ENCODE results near the gene KLHDC4.

KLHDC4 gene

GRCh38 chr16:87744750-87745514 lies 20.9 kb downstream of the KLHDC4 start:
- Histone ChIP-seq H3K9me3 (no peaks in the 10 kb centered on the region), H3K4me3 (no peak overlapping the region), H3K36me3 (replicated peaks) (peaks cover 54% of the 10 kb centered on the region), H3K4me1 (no peaks in the 10 kb centered on the region), H3K27me3 (ENCODE audit: low read depth) (no peaks in the 10 kb centered on the region)
- no peak for DNase-seq (ENCODE audit: low spot score in 2 of 2)
- in situ Hi-C loops (cut with MboI; ENCODE audit: low sequenced_read_pairs), result no loop called here

DNA sequence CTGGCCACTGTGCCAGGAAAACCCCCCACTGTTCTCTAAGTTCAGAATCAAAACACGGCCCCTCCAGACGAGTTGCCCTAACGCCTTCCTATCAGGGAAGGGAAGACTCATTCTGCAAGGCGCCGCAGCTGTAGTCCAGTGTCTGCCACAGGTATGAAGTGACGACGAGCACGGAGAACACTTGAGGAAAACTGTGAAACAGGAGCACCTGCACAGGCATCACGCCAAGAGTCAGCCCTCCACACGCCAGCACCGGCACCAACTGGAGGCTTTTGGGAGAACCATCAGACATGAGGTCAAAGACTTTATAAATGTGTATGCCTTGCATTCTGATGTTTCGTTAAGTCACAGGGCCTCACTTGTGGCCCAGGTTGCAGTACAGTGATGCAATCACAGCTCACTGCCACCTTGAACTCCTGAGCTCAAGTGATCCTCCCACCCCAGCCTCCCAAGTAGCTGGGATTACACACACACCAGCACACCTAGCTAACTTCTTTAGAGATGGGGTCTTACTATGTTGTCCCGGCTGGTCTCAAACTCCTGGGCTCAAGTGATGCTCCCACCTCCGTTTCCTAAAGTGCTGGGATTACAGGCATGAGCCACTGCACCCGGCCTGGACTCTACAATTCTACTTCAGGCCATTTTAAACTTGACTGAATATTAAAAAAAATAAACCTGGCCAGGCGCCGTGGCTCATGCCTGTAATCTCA lies 22.9 kb downstream of the KLHDC4 start:
- H3K36me3 ChIP-seq (replicated peaks), result peaks cover 39% of the 10 kb centered on the region
- DNase-seq (ENCODE audit: low spot score in 2 of 2), result no peak
- H3K9me3 ChIP-seq, result no peaks in the 10 kb centered on the region
- in situ Hi-C loops (cut with MboI; ENCODE audit: low sequenced_read_pairs), result no loop called here
- no peak overlapping the region for H3K4me3 ChIP-seq
- no peaks in the 10 kb centered on the region for H3K27me3 ChIP-seq (ENCODE audit: low read depth)
- no peaks in the 10 kb centered on the region for H3K4me1 ChIP-seq

DNA sequence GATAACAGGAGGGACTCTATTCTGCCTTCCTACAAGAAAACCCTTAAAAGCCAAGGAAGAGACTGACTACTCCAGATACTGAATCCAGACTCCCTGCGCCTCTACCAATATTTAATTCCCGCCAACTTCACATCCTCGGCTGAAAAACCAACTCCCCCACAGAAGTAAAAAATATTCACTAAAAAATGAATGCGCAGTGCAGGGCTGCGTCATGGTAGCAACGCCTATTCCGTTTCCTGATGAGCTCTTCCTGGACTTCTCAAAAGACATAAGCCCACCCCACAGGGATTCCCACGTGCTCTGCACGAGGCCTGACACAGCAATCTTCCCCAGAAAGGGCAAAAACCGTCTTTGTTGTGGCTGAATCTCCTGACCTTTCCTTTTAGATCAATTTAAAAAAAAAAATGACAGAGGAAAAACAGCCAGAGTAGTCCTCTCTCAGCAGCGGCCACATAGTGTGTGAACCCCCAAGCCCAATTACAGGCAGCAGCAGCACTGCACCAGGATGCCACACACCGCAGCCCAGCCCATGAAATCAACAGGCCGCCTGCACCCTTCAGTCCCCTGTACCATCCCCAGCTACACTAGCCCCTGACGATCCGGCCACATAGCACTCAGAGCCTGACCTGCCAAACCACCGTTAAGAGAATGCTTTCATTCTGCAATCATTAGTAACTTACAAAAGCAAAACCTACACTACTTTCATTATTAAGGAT lies 23.9 kb downstream of the KLHDC4 start:
- DNase-seq (ENCODE audit: low spot score in 2 of 2), result no peak
- no peak overlapping the region for H3K4me3 ChIP-seq
- no peaks in the 10 kb centered on the region for H3K4me1 ChIP-seq
- peaks cover 32% of the 10 kb centered on the region for H3K36me3 ChIP-seq (replicated peaks)
- H3K27me3 ChIP-seq (ENCODE audit: low read depth), result no peaks in the 10 kb centered on the region
- H3K9me3 ChIP-seq, result no peaks in the 10 kb centered on the region
- in situ Hi-C loops (cut with MboI; ENCODE audit: low sequenced_read_pairs), result no loop called here

- no peaks in the 10 kb centered on the region for H3K9me3 ChIP-seq
- H3K36me3 ChIP-seq (replicated peaks), result peaks cover 24% of the 10 kb centered on the region
- no peak overlapping the region for H3K4me3 ChIP-seq
- no peaks in the 10 kb centered on the region for H3K27me3 ChIP-seq (ENCODE audit: low read depth)
- no peak for DNase-seq (ENCODE audit: low spot score in 2 of 2)
- in situ Hi-C loops (cut with MboI; ENCODE audit: low sequenced_read_pairs), result no loop called here
- no peaks in the 10 kb centered on the region for H3K4me1 ChIP-seq
Observed at GRCh38 chr16:87740909-87741424, 24.8 kb downstream of the KLHDC4 start.

- Histone ChIP-seq H3K9me3 (no peaks in the 10 kb centered on the region), H3K4me1 (no peaks in the 10 kb centered on the region), H3K27me3 (ENCODE audit: low read depth) (no peaks in the 10 kb centered on the region), H3K4me3 (no peak overlapping the region), H3K36me3 (replicated peaks) (peaks cover 21% of the 10 kb centered on the region)
- DNase-seq (ENCODE audit: low spot score in 2 of 2), result no peak
- in situ Hi-C loops (cut with MboI; ENCODE audit: low sequenced_read_pairs), result no loop called here
Observed at GRCh38 chr16:87740441-87740840, 25.3 kb downstream of the KLHDC4 start.

- Histone ChIP-seq H3K36me3 (replicated peaks) (peaks cover 15% of the 10 kb centered on the region), H3K27me3 (ENCODE audit: low read depth) (no peaks in the 10 kb centered on the region), H3K9me3 (no peaks in the 10 kb centered on the region), H3K4me1 (no peaks in the 10 kb centered on the region), H3K4me3 (no peak overlapping the region)
- DNase-seq (ENCODE audit: low spot score in 2 of 2), result no peak
- in situ Hi-C loops (cut with MboI; ENCODE audit: low sequenced_read_pairs), result no loop called here
Observed at GRCh38 chr16:87739801-87740200, 26.0 kb downstream of the KLHDC4 start.

- Histone ChIP-seq H3K36me3 (replicated peaks) (peaks cover 7% of the 10 kb centered on the region), H3K27me3 (ENCODE audit: low read depth) (no peaks in the 10 kb centered on the region), H3K9me3 (no peaks in the 10 kb centered on the region), H3K4me1 (no peaks in the 10 kb centered on the region), H3K4me3 (no peak overlapping the region)
- in situ Hi-C loops (cut with MboI; ENCODE audit: low sequenced_read_pairs), result no loop called here
- no peak for DNase-seq (ENCODE audit: low spot score in 2 of 2)
Observed at GRCh38 chr16:87736008-87736382, 29.8 kb downstream of the KLHDC4 start.

- in situ Hi-C loops (cut with MboI; ENCODE audit: low sequenced_read_pairs), result no loop called here
- no peaks in the 10 kb centered on the region for H3K27me3 ChIP-seq (ENCODE audit: low read depth)
- no peaks in the 10 kb centered on the region for H3K4me1 ChIP-seq
- no peak overlapping the region for H3K4me3 ChIP-seq
- no peaks in the 10 kb centered on the region for H3K9me3 ChIP-seq
- H3K36me3 ChIP-seq (replicated peaks), result peaks cover 10% of the 10 kb centered on the region
- no peak for DNase-seq (ENCODE audit: low spot score in 2 of 2)
Observed at GRCh38 chr16:87735270-87736007, 30.3 kb downstream of the KLHDC4 start.

- Histone ChIP-seq H3K4me1 (no peaks in the 10 kb centered on the region), H3K4me3 (no peak overlapping the region), H3K27me3 (ENCODE audit: low read depth) (no peaks in the 10 kb centered on the region), H3K36me3 (replicated peaks) (peaks cover 18% of the 10 kb centered on the region), H3K9me3 (no peaks in the 10 kb centered on the region)
- DNase-seq (ENCODE audit: low spot score in 2 of 2), result peak in 1 of 2 experiments; percentile 15
- in situ Hi-C loops (cut with MboI; ENCODE audit: low sequenced_read_pairs), result no loop called here
Observed at GRCh38 chr16:87734644-87735043, 31.1 kb downstream of the KLHDC4 start.

DNA sequence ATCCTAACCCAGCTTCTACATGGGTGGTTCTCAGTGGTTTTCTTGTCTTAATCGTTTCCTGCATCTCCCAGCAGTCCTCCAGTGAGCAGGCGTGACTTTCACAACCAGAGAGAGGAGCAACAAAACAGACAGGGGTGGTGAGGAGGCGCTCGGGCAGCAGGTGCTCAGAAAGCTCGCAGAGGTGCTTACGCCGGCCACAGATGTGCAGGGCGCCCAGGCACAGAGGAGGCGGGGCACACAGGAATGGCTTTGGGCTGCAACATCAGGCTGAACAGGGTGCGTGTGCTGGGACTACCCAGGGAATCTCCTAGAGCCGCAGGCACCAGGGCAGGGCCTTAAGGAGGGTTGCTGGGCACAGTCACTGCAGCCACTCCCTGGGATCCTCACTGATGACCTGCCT lies 32.6 kb downstream of the KLHDC4 start:
- DNase-seq (ENCODE audit: low spot score in 2 of 2), result no peak
- H3K27me3 ChIP-seq (ENCODE audit: low read depth), result no peaks in the 10 kb centered on the region
- H3K9me3 ChIP-seq, result no peaks in the 10 kb centered on the region
- in situ Hi-C loops (cut with MboI; ENCODE audit: low sequenced_read_pairs), result no loop called here
- H3K36me3 ChIP-seq (replicated peaks), result peaks cover 32% of the 10 kb centered on the region
- H3K4me3 ChIP-seq, result no peak overlapping the region
- no peaks in the 10 kb centered on the region for H3K4me1 ChIP-seq

DNA sequence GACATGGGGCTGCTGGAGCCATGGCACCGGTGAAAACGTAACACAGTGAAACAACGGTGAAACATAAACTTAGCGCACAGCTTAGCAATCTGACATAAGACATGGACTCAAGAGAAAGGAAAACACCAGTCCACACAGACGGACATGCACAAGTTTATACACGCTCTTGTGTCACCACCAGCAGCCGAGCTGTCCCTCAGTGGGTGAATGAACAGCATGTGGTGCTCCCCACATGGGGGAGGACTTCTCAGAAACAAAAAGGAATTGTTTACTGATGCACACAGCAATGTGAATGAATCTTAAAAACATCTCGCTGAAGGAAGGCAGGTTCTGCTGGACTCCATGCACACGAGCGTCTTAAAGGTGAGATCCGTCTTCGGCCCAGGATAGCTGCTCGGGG lies 34.2 kb downstream of the KLHDC4 start:
- in situ Hi-C loops (cut with MboI; ENCODE audit: low sequenced_read_pairs), result no loop called here
- Histone ChIP-seq H3K36me3 (replicated peaks) (peaks cover 37% of the 10 kb centered on the region), H3K4me3 (no peak overlapping the region), H3K9me3 (no peaks in the 10 kb centered on the region), H3K4me1 (no peaks in the 10 kb centered on the region), H3K27me3 (ENCODE audit: low read depth) (no peaks in the 10 kb centered on the region)
- DNase-seq (ENCODE audit: low spot score in 2 of 2), result no peak

DNA sequence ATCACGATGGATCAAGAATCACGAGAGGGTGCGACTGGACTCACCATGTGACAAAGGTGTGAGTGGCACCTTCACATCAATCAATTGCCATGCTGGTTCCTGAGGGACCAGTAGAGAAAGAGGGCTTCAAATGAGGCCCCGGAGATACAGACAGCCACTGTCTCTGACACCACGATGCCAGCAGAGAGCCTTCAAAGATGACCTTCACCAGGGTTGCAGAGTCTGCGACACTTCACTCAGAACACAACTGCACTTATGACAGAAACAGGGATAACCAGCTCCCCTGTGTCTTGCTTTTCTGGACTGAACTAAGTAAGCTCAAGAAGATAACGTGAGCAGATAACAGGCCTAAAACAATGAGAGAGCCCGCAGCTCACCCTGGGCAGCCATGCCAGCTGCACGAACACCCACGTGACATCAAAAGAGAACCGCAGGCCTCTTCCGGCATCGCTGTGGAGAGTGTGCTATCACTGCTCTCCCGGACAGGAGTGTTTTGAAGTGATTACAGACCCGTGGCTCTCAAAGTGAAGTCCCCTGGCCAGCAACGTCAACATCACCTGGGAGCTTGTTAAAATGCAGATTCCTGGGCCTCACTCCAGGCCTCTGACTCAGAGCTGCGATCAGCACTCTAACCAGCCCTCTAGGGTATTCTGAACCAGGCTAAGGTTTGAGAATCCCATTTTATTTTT lies 36.4 kb downstream of the KLHDC4 start:
- in situ Hi-C loops (cut with MboI; ENCODE audit: low sequenced_read_pairs), result no loop called here
- no peak for DNase-seq (ENCODE audit: low spot score in 2 of 2)
- no peaks in the 10 kb centered on the region for H3K27me3 ChIP-seq (ENCODE audit: low read depth)
- H3K4me3 ChIP-seq, result no peak overlapping the region
- H3K9me3 ChIP-seq, result no peaks in the 10 kb centered on the region
- no peaks in the 10 kb centered on the region for H3K4me1 ChIP-seq
- peaks cover 37% of the 10 kb centered on the region for H3K36me3 ChIP-seq (replicated peaks)

- peaks cover 42% of the 10 kb centered on the region for H3K36me3 ChIP-seq (replicated peaks)
- no peaks in the 10 kb centered on the region for H3K27me3 ChIP-seq (ENCODE audit: low read depth)
- H3K4me1 ChIP-seq, result no peaks in the 10 kb centered on the region
- no peaks in the 10 kb centered on the region for H3K9me3 ChIP-seq
- in situ Hi-C loops (cut with MboI; ENCODE audit: low sequenced_read_pairs), result no loop called here
- no peak for DNase-seq (ENCODE audit: low spot score in 2 of 2)
- no peak overlapping the region for H3K4me3 ChIP-seq
Observed at GRCh38 chr16:87728026-87728425, 37.8 kb downstream of the KLHDC4 start.

Data from HAP-1 (cell line).